Tibial artery (tissue), 4 donors: ENCODE measurements around the gene PRDM1.

Source experiments
- DNase-seq, 2 donors: peaks; one replicate each; pipeline ENCODE4 v3.0.0-alpha.2; 2019
- H3K27ac ChIP-seq, 2 donors: fragments of 200-600 bp; sonication (generic) in 1 of 2; 1 replicate in 1 of 2; 2 replicates in 1 of 2; pipeline ENCODE4 v1.5.1; 2018 to 2019; ENCODE audit warnings: mild to moderate bottlenecking in 1 of 2
- H3K27me3 ChIP-seq, 2 donors: fragments of 200-600 bp; sonication (generic) in 1 of 2; one replicate each; pipeline versions ENCODE4 v1.5.1 to v1.6.0; 2016 to 2019
- H3K36me3 ChIP-seq, 3 donors: fragments of 200-600 bp; sonication (generic) in 2 of 3; one replicate each; pipeline ENCODE4 v1.5.1; 2016 to 2019; ENCODE audit warnings: mild to moderate bottlenecking in 2 of 3
- H3K4me1 ChIP-seq, 4 donors: fragments of 200-600 bp; sonication (generic) in 2 of 4; 1 replicate in 3 of 4; 2 replicates in 1 of 4; pipeline ENCODE4 v1.5.1; 2016 to 2019
- H3K4me3 ChIP-seq, 2 donors: fragments of 200-600 bp; sonication (generic) in 1 of 2; 1 replicate in 1 of 2; 2 replicates in 1 of 2; pipeline ENCODE4 v1.5.1; 2018 to 2019; ENCODE audit warnings: mild to moderate bottlenecking in 2 of 2
- H3K9me3 ChIP-seq, 3 donors: fragments of 200-600 bp; sonication (generic) in 1 of 3; one replicate each; pipeline ENCODE4 v1.5.1; 2016 to 2019
- CTCF ChIP-seq, 2 experiments: fragments of 200-600 bp in 1 of 2; fragments of 450-650 bp in 1 of 2; IDR thresholded peaks; one replicate each; pipeline ENCODE4 v1.5.1; 2017 to 2019; ENCODE audit warnings: antibody characterized with exemption in 2 of 2, mild to moderate bottlenecking in 1 of 2, moderate library complexity in 1 of 2
- intact Hi-C: fragments of 100-400 bp; cut with DNase I; formaldehyde crosslinking; loops from one replicate; pipeline ENCODE4 v1.15.0; 2023; ENCODE audit warnings: low total_unique reads

The PRDM1 gene

GRCh38 chr6:106142876-106143431 lies 56.8 kb downstream of the PRDM1 start:
- no peak for TF ChIP-seq CTCF (IDR thresholded peaks at IDR 0.05)
- H3K4me3 ChIP-seq: no peak overlapping the region
- no peak overlapping the region for H3K27ac ChIP-seq
- no peaks in the 10 kb centered on the region for H3K36me3 ChIP-seq
- intact Hi-C loops: no loop called here
- no peak for DNase-seq
- no peaks in the 10 kb centered on the region for H3K4me1 ChIP-seq
- no peaks in the 10 kb centered on the region for H3K9me3 ChIP-seq
- H3K27me3 ChIP-seq: peaks cover 0 to 6% of the 10 kb centered on the region in 2 donors

GRCh38 chr6:106143665-106144064 lies 57.5 kb downstream of the PRDM1 start:
- H3K4me1 ChIP-seq: no peaks in the 10 kb centered on the region
- no peaks in the 10 kb centered on the region for H3K9me3 ChIP-seq
- no peaks in the 10 kb centered on the region for H3K36me3 ChIP-seq
- no peak for DNase-seq
- H3K4me3 ChIP-seq: no peak overlapping the region
- no peak for TF ChIP-seq CTCF (IDR thresholded peaks at IDR 0.05)
- no peak overlapping the region for H3K27ac ChIP-seq
- peaks cover 0 to 6% of the 10 kb centered on the region in 2 donors for H3K27me3 ChIP-seq
- intact Hi-C loops: no loop called here

- intact Hi-C loops: no loop called here
Observed at GRCh38 chr6:106145144-106145543, 59.0 kb downstream of the PRDM1 start.

GRCh38 chr6:106145741-106146227 lies 59.6 kb downstream of the PRDM1 start:
- Histone ChIP-seq H3K4me3 (no peak overlapping the region), H3K9me3 (no peaks in the 10 kb centered on the region), H3K36me3 (no peaks in the 10 kb centered on the region), H3K27ac (no peak overlapping the region), H3K27me3 (peaks cover 0 to 6% of the 10 kb centered on the region in 2 donors), H3K4me1 (no peaks in the 10 kb centered on the region)
- intact Hi-C loops: no loop called here
- no peak for DNase-seq
- no peak for TF ChIP-seq CTCF (IDR thresholded peaks at IDR 0.05)

More at GRCh38 chr6:106145144-106145543, 59.0 kb downstream of the PRDM1 start:
- Histone ChIP-seq H3K9me3 (no peaks in the 10 kb centered on the region), H3K27ac (no peak overlapping the region), H3K36me3 (no peaks in the 10 kb centered on the region), H3K4me1 (no peaks in the 10 kb centered on the region), H3K4me3 (no peak overlapping the region), H3K27me3 (peaks cover 0 to 6% of the 10 kb centered on the region in 2 donors)
- no peak for TF ChIP-seq CTCF (IDR thresholded peaks at IDR 0.05)
- no peak for DNase-seq

- Histone ChIP-seq H3K27me3 (peaks cover 0 to 2% of the 10 kb centered on the region in 2 donors), H3K9me3 (no peaks in the 10 kb centered on the region), H3K4me1 (no peaks in the 10 kb centered on the region), H3K4me3 (no peak overlapping the region), H3K27ac (no peak overlapping the region), H3K36me3 (no peaks in the 10 kb centered on the region)
- no peak for TF ChIP-seq CTCF (IDR thresholded peaks at IDR 0.05)
- intact Hi-C loops: no loop called here
- DNase-seq: no peak
Observed at GRCh38 chr6:106146852-106147351, 60.8 kb downstream of the PRDM1 start.
